ENCODE measurements around the gene SP3.
A peak's percentile ranks its signal among the peaks of the same experiment; 100 is the strongest.
"Not testable (repeated sequence)": the region's sequence is repeated elsewhere in the genome, so short reads cannot be mapped to it uniquely, and the experiment has no call there.

SP3 gene

DNA sequence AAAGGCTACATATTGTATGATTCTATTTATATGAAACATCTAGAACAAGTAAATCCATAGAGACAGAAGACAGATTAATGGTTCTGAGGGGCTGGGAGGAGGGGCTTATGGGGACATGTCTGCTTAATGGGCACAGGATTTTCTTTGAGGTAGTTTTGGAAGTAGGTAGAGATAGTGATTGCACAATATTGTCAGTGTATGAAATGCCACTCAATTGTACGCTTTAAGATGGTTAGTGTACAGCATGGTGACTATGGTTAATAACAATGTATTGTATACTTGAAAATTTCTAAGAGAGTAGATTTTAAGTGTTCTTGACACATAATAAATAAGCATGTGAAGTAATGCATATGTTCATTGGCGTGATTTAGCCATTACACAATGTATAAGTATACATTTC is 68.4 kb downstream of the SP3 start:
- TF ChIP-seq CTCF (IDR thresholded peaks at IDR 0.05; ENCODE audit: low read depth, low read length) (no peak), MAX (IDR thresholded peaks at IDR 0.05; ENCODE audit: low read depth, low read length) (no peak), POLR2A (IDR thresholded peaks at IDR 0.05; ENCODE audit: extremely low read depth, insufficient read length) (no peak), MYC (IDR thresholded peaks at IDR 0.05; ENCODE audit: low read depth, low read length) (no peak)
- DNase-seq (ENCODE audit: low read depth): no peak
- H3K4me3 ChIP-seq (ENCODE audit: low read depth, low read length): no peak overlapping the region

DNA sequence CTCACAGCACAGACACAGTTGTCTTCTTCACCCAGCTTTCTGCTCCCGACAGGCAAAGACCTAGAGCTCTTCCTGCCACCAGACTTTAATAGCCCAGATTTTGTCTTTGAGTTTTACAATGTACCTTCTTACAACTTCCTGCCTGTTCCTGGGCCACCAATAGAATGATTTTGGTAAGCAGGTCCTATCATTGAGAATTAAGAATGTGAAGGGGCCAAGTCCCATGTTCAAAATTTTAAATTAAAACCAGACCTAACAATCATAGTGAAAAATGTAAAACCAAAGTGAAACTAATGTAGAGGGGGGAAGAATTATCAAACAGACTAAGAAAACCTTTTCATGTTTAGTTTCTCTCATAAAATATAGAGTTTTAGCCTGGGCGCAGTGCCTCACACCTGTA is 72.8 kb downstream of the SP3 start:
- no peak for DNase-seq (ENCODE audit: low read depth)

GRCh38 chr2:173891315-173892037 is 73.7 kb downstream of the SP3 start:
- TF ChIP-seq MYC (IDR thresholded peaks at IDR 0.05; ENCODE audit: low read depth, low read length) (no peak), POLR2A (IDR thresholded peaks at IDR 0.05; ENCODE audit: extremely low read depth, insufficient read length) (no peak), CTCF (IDR thresholded peaks at IDR 0.05; ENCODE audit: low read depth, low read length) (no peak)

More for the DNA sequence above, 72.8 kb downstream of the SP3 start:
- H3K4me3 ChIP-seq (ENCODE audit: low read depth, low read length): no peak overlapping the region
- no peak for TF ChIP-seq CTCF (IDR thresholded peaks at IDR 0.05; ENCODE audit: low read depth, low read length)
- no peak for TF ChIP-seq MAX (IDR thresholded peaks at IDR 0.05; ENCODE audit: low read depth, low read length)
- TF ChIP-seq POLR2A (IDR thresholded peaks at IDR 0.05; ENCODE audit: extremely low read depth, insufficient read length): no peak
- TF ChIP-seq MYC (IDR thresholded peaks at IDR 0.05; ENCODE audit: low read depth, low read length): no peak

GRCh38 chr2:173889464-173889863 is 75.7 kb downstream of the SP3 start:
- not testable (repeated sequence) for H3K4me3 ChIP-seq (ENCODE audit: low read depth, low read length); DNase-seq (ENCODE audit: low read depth)

More at GRCh38 chr2:173891315-173892037, 73.7 kb downstream of the SP3 start:
- no peak overlapping the region for H3K4me3 ChIP-seq (ENCODE audit: low read depth, low read length)
- DNase-seq (ENCODE audit: low read depth): no peak

DNA sequence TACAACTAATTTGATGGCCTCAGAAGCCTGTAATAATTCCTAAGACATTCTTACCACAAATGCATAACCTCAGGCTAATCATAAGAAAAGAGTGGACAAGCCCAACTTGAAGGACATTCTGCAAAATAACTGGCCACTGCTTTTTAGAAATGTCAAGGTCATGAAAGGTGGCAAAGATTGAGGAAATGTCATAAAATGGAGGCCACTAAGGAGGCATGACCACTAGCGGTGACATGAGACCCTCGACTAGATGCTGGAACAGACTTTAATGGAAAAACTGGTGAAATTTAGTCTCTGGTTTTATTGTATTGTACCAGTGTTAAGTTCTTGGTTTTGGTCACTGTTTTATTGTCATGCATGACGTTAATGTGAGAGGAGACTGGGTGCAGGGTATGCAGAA is 78.6 kb downstream of the SP3 start:
- DNase-seq (ENCODE audit: low read depth): no peak
- TF ChIP-seq MAX (IDR thresholded peaks at IDR 0.05; ENCODE audit: low read depth, low read length): no peak
- no peak for TF ChIP-seq CTCF (IDR thresholded peaks at IDR 0.05; ENCODE audit: low read depth, low read length)
- TF ChIP-seq MYC (IDR thresholded peaks at IDR 0.05; ENCODE audit: low read depth, low read length): no peak
- TF ChIP-seq POLR2A (IDR thresholded peaks at IDR 0.05; ENCODE audit: extremely low read depth, insufficient read length): no peak
- H3K4me3 ChIP-seq (ENCODE audit: low read depth, low read length): no peak overlapping the region

DNA sequence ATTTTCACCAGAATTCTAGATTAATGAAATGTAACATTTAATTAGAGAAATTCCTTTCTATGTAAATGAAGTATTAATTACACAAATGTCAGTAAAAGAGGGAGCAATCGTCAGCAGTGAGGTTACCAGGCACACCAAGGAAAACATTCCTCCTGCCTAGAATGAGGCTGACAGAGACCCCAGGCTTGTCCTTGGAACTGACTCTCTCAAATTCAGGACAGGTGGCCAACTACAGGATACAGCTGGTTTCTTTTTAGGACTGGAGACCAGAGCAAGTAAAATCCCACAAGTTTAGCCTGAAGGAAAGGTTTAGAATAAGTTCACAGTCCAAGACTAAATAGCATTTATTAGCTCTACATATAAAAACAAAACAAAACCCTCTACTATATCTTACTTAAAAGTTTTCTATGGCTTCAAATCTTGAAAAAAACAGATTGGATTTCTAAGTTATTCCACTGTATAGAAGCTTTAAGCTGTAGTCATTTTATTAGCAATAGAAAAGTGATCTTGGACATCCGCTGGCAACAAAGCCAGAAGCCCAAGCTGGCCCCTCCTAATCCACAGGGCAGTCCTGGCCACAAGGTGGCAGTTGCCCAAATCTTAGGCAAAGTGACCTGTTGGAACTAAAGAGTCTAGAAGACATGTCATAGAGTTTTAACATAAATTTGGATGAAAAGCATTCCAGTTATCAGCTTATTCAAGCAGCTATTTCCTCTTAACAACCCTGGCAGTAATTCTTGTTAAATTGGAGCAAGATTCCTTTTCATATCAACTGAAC is 81.0 kb downstream of the SP3 start:
- DNase-seq (ENCODE audit: low read depth): peak; percentile 56

More for the DNA sequence above, 81.0 kb downstream of the SP3 start:
- H3K4me3 ChIP-seq (ENCODE audit: low read depth, low read length): no peak overlapping the region
- no peak for TF ChIP-seq MYC (IDR thresholded peaks at IDR 0.05; ENCODE audit: low read depth, low read length)
- TF ChIP-seq CTCF (IDR thresholded peaks at IDR 0.05; ENCODE audit: low read depth, low read length): peak; percentile 76
